Measurements from ENCODE around the gene CEP250.

DNA sequence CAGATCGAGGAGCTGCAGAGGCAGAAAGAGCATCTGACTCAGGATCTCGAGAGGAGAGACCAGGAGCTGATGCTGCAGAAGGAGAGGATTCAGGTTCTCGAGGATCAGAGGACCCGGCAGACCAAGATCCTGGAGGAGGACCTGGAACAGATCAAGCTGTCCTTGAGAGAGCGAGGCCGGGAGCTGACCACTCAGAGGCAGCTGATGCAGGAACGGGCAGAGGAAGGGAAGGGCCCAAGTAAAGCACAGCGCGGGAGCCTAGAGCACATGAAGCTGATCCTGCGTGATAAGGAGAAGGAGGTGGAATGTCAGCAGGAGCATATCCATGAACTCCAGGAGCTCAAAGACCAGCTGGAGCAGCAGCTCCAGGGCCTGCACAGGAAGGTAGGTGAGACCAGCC is 47.9 kb downstream of the CEP250 start:
- TF ChIP-seq, protein P1, sequence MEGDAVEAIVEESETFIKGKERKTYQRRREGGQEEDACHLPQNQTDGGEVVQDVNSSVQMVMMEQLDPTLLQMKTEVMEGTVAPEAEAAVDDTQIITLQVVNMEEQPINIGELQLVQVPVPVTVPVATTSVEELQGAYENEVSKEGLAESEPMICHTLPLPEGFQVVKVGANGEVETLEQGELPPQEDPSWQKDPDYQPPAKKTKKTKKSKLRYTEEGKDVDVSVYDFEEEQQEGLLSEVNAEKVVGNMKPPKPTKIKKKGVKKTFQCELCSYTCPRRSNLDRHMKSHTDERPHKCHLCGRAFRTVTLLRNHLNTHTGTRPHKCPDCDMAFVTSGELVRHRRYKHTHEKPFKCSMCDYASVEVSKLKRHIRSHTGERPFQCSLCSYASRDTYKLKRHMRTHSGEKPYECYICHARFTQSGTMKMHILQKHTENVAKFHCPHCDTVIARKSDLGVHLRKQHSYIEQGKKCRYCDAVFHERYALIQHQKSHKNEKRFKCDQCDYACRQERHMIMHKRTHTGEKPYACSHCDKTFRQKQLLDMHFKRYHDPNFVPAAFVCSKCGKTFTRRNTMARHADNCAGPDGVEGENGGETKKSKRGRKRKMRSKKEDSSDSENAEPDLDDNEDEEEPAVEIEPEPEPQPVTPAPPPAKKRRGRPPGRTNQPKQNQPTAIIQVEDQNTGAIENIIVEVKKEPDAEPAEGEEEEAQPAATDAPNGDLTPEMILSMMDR (conservative IDR thresholded peaks at IDR 0.05; ENCODE audit: low read depth, low read length): no peak
- TF ChIP-seq EZH2 (IDR thresholded peaks at IDR 0.05; ENCODE audit: low read length, unreplicated experiment) (no peak), EZH2phosphoT487 (IDR thresholded peaks at IDR 0.05; ENCODE audit: borderline replicate concordance, low read length) (no peak)
